PC-3 (cell line): ENCODE measurements around the gene MTMR8. TPM values are rescaled to one million over a fixed set of nuclear protein-coding genes. Genes with fewer than 3 reads are reported as not detected.

Source experiments
- ATAC-seq: fragments of 200-7000 bp; cut with Tn5 transposase; 2 replicates; pipeline ENCODE4 v1.9.1; 2020; ENCODE audit warnings: mild to moderate bottlenecking, moderate library complexity
- BruUV-seq: library from RNA; stranded (reverse); fragments of 400-500 nt; replicated peaks from 2 replicates; lab custom pipeline; 2021; lab: Mats Ljungman, UMichigan
- CTCF ChIA-PET: fragments of 300-600 bp; sonication (Branson Sonifier 250); formaldehyde crosslinking; loops from one replicate; lab custom pipeline; 2022; ENCODE audit warnings: antibody characterized with exemption; lab: Charles Lee
- POLR2A ChIA-PET: fragments of 300-600 bp; sonication (Branson Sonifier 250); formaldehyde crosslinking; loops from one replicate; lab custom pipeline; 2022; ENCODE audit warnings: antibody characterized with exemption; ENCODE audit not compliant: unreplicated experiment; lab: Charles Lee
- DNase-seq: peaks from one replicate; pipeline ENCODE4 v3.0.0-alpha.2; 2015
- H2AFZ ChIP-seq: fragments of 300-600 bp; sonication (generic); 2 replicates; pipeline ENCODE4 v1.6.0; 2016; ENCODE audit warnings: antibody characterized with exemption, low read length
- H3F3A ChIP-seq: fragments of 300-600 bp; sonication (generic); one replicate; pipeline ENCODE4 v1.6.0; 2017; ENCODE audit warnings: antibody characterized with exemption, low read length, control low read depth, mild to moderate bottlenecking; ENCODE audit not compliant: unreplicated experiment
- H3K27ac ChIP-seq: fragments of 300-600 bp; sonication (generic); 2 replicates; pipeline ENCODE4 v1.5.1; 2016; ENCODE audit warnings: mild to moderate bottlenecking, low read length
- H3K27me3 ChIP-seq: fragments of 300-600 bp; sonication (generic); 2 replicates; pipeline ENCODE4 v1.6.1; 2016; ENCODE audit warnings: low read length, mixed read lengths
- H3K36me3 ChIP-seq: fragments of 300-600 bp; sonication (generic); 2 replicates; pipeline ENCODE4 v1.6.1; 2016; ENCODE audit warnings: low read depth, mixed run types, low read length, mixed read lengths
- H3K4me1 ChIP-seq: fragments of 300-600 bp; sonication (generic); 2 replicates; pipeline ENCODE4 v1.5.1; 2016; ENCODE audit warnings: low read length; ENCODE audit not compliant: insufficient read depth
- H3K4me2 ChIP-seq: fragments of 300-600 bp; sonication (generic); 2 replicates; pipeline ENCODE4 v1.6.0; 2016; ENCODE audit warnings: low read length
- H3K4me3 ChIP-seq: fragments of 300-600 bp; sonication (generic); 2 replicates; pipeline ENCODE4 v1.5.1; 2016; ENCODE audit warnings: mild to moderate bottlenecking, low read length, mixed read lengths
- H3K79me2 ChIP-seq: fragments of 300-600 bp; sonication (generic); 2 replicates; pipeline ENCODE4 v1.6.1; 2017; ENCODE audit warnings: low read length, mixed read lengths
- H3K9ac ChIP-seq: fragments of 300-600 bp; sonication (generic); 2 replicates; pipeline ENCODE4 v1.6.0; 2016; ENCODE audit warnings: mild to moderate bottlenecking, low read length
- H3K9me2 ChIP-seq: fragments of 300-600 bp; sonication (generic); replicated peaks from 2 replicates; pipeline ENCODE4 v1.6.1; 2016; ENCODE audit warnings: mixed run types, low read length, mixed read lengths
- H3K9me3 ChIP-seq: fragments of 300-600 bp; sonication (generic); 2 replicates; pipeline ENCODE4 v1.6.1; 2016; ENCODE audit warnings: low read length, mixed read lengths
- H4K20me1 ChIP-seq: fragments of 300-600 bp; sonication (generic); 2 replicates; pipeline ENCODE4 v1.6.1; 2016; ENCODE audit warnings: low read length, mixed read lengths
- CTCF ChIP-seq: fragments of 300-600 bp; sonication (generic); conservative IDR thresholded peaks from 2 replicates; pipeline ENCODE4 v1.5.1; 2017; ENCODE audit warnings: antibody characterized with exemption, low read depth, mild to moderate bottlenecking, low read length
- EZH2 ChIP-seq: fragments of 300-600 bp; sonication (generic); IDR thresholded peaks from one replicate; pipeline ENCODE4 v1.6.1; 2017; ENCODE audit warnings: antibody characterized with exemption, mild to moderate bottlenecking, low read length; ENCODE audit not compliant: unreplicated experiment
- EZH2phosphoT487 ChIP-seq: fragments of 300-600 bp; sonication (generic); IDR thresholded peaks from 2 replicates; pipeline ENCODE4 v1.6.1; 2018; ENCODE audit warnings: mild to moderate bottlenecking, antibody characterized with exemption, low read length, borderline replicate concordance
- intact Hi-C: fragments of 100-400 bp; cut with micrococcal nuclease; formaldehyde crosslinking; loops from 2 replicates; pipeline ENCODE4 v1.9.0; 2023
- total RNA-seq: library from RNA; depleted of rRNA; stranded (reverse); fragments of >200 nt; gene quantifications from 2 replicates; pipeline ENCODE4 v1.2.3, GENCODE V29; 2014

Gene MTMR8
- total RNA-seq, 1 experiment from 2014 or later: 0.87 TPM

DNA sequence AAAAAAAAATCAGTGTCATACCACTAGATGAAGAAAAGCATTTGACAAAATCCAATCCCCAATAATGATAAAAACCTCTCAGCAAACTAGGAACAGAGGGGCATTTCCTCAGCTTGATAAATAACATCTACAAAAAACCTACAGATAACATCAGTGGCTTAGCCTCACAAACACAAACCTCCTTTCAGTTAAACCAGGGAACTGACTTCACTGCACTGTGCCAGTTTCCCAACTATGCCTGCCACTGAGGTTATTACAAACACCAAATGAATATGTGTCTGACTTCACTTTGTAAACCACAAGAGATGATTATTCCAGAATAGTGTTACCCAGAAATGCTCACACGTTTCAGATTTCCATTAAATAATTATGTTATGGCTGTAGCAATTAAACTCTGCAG lies 15.3 kb downstream of the MTMR8 start:
- H3K4me2 ChIP-seq: no peak overlapping the region
- no peaks in the 10 kb centered on the region for H3K36me3 ChIP-seq
- no peaks in the 10 kb centered on the region for H3K79me2 ChIP-seq
- H3K27ac ChIP-seq: no peak overlapping the region
- intact Hi-C loops: no loop called here
- no TSS peak for BruUV-seq
- H3F3A ChIP-seq: no peaks in the 10 kb centered on the region
- H4K20me1 ChIP-seq: no peaks in the 10 kb centered on the region
- POLR2A ChIA-PET: no interaction called here
- DNase-seq (no peak), ATAC-seq (no peak)
- TF ChIP-seq EZH2phosphoT487: no peak
- no peak for TF ChIP-seq CTCF
- no peak for TF ChIP-seq EZH2
- H3K9ac ChIP-seq: no peak overlapping the region
- no peak overlapping the region for H2AFZ ChIP-seq
- H3K4me1 ChIP-seq: no peaks in the 10 kb centered on the region
- CTCF ChIA-PET: no interaction called here
- no peaks in the 10 kb centered on the region for H3K9me3 ChIP-seq
- H3K27me3 ChIP-seq: no peaks in the 10 kb centered on the region
- no peak overlapping the region for H3K4me3 ChIP-seq
- no peaks in the 10 kb centered on the region for H3K9me2 ChIP-seq

DNA sequence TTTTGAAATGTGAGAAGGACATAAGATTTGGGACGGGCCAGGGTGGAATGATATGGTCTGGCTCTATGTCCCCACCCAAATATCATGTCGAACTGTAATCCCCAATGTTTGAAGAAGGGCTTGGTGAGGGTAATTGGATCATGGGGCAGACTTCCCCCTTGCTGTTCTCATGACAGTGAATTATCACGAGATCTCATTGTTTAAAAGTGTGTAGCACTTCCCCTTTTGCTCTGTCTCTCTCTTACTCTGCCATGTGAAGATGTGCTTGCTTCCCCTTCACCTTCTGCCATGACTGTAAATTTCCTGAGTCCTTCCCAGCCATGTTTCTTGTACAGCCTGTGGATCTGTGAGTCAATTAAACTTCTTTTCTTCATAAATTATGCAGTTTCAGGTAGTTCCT lies 17.5 kb downstream of the MTMR8 start:
- H4K20me1 ChIP-seq: no peaks in the 10 kb centered on the region
- no peak for ATAC-seq
- no peak overlapping the region for H2AFZ ChIP-seq
- DNase-seq: no peak
- H3K9me3 ChIP-seq: no peaks in the 10 kb centered on the region
- BruUV-seq: no TSS peak
- TF ChIP-seq EZH2phosphoT487 (no peak), CTCF (no peak), EZH2 (no peak)
- no peak overlapping the region for H3K9ac ChIP-seq
- H3K27me3 ChIP-seq: no peaks in the 10 kb centered on the region
- H3K4me1 ChIP-seq: no peaks in the 10 kb centered on the region
- intact Hi-C loops: no loop called here
- ChIA-PET CTCF (no interaction called here), POLR2A (no interaction called here)
- H3F3A ChIP-seq: no peaks in the 10 kb centered on the region
- no peak overlapping the region for H3K4me2 ChIP-seq
- no peak overlapping the region for H3K4me3 ChIP-seq
- no peaks in the 10 kb centered on the region for H3K36me3 ChIP-seq
- H3K79me2 ChIP-seq: no peaks in the 10 kb centered on the region
- no peak overlapping the region for H3K27ac ChIP-seq
- H3K9me2 ChIP-seq: no peaks in the 10 kb centered on the region

DNA sequence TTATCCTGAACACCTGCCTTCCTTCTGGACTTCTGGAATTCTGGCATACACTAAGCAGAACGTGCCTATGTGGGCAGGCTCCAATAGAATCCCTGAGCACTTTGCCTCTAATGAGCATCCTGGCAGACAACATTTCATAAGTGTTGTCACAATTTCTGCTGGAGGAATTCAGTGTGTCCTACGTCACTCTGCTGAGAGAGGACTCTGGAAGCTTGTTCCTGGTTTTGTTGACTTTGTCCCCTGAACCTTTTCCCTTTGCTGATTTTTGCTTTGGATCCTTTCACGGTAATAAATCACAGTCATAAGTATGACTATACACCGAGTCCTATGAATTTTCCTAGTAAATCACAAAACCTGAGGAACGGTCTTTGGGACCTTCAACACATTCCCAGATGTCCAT lies 43.2 kb downstream of the MTMR8 start:
- TF ChIP-seq EZH2phosphoT487 (no peak), EZH2 (no peak), CTCF (no peak)
- Histone ChIP-seq H3K9ac (no peak overlapping the region), H3K79me2 (no peaks in the 10 kb centered on the region), H3K36me3 (no peaks in the 10 kb centered on the region), H3K4me3 (no peak overlapping the region), H3K4me2 (no peak overlapping the region), H3K27ac (no peak overlapping the region), H3K4me1 (no peaks in the 10 kb centered on the region), H3K9me2 (no peaks in the 10 kb centered on the region), H3K9me3 (no peaks in the 10 kb centered on the region), H3F3A (no peaks in the 10 kb centered on the region), H2AFZ (no peak overlapping the region), H4K20me1 (no peaks in the 10 kb centered on the region), H3K27me3 (no peaks in the 10 kb centered on the region)
- DNase-seq: no peak
- ChIA-PET POLR2A (interaction anchor here (0.6 kb wide), 1 partner anchor 79 kb away, joined by 5 read pairs; no protein-coding TSS in a partner anchor), CTCF (no interaction called here)
- ATAC-seq: no peak
- BruUV-seq: no TSS peak
- intact Hi-C loops: no loop called here
